ENCODE measurements around the gene MAP2K4. TPM values are rescaled to one million over a fixed set of nuclear protein-coding genes. Genes with fewer than 3 reads are reported as not detected.

The MAP2K4 gene
- total and polyA plus RNA-seq, 2 of the 13 experiments (the other 11 are each of a cell fraction or from before 2014, with no cell fraction given), result 21.5 to 35.6 TPM

- TF ChIP-seq, protein P1, sequence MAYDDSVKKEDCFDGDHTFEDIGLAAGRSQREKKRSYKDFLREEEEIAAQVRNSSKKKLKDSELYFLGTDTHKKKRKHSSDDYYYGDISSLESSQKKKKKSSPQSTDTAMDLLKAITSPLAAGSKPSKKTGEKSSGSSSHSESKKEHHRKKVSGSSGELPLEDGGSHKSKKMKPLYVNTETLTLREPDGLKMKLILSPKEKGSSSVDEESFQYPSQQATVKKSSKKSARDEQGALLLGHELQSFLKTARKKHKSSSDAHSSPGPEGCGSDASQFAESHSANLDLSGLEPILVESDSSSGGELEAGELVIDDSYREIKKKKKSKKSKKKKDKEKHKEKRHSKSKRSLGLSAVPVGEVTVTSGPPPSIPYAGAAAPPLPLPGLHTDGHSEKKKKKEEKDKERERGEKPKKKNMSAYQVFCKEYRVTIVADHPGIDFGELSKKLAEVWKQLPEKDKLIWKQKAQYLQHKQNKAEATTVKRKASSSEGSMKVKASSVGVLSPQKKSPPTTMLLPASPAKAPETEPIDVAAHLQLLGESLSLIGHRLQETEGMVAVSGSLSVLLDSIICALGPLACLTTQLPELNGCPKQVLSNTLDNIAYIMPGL (CRISPR knock-in tag; IDR thresholded peaks at IDR 0.05; ENCODE audit: borderline replicate concordance in 1 of 2, low read depth in 1 of 2), result peak in 1 of 2 experiments; percentile 49; a peak in 2 of 4 replicates
- 0 out of 2 replicates have a peak, but pooled peaks have one; percentile 36 for TF ChIP-seq ZNF3 (CRISPR knock-in tag; IDR thresholded peaks at IDR 0.05)
- TF ChIP-seq ZMYM4 (CRISPR knock-in tag; IDR thresholded peaks at IDR 0.05), result peak; percentile 23; the same call in 1 of the 2 replicates
- peak; percentile 98 for TF ChIP-seq SP4 (CRISPR knock-in tag; IDR thresholded peaks at IDR 0.05)
- no peak for TF ChIP-seq MAFK (conservative IDR thresholded peaks at IDR 0.05 in 1 of 2, IDR thresholded peaks at IDR 0.05 in 1 of 2; ENCODE audit: low read length in 2 of 2)
- no peak for TF ChIP-seq ZNF558 (CRISPR knock-in tag; IDR thresholded peaks at IDR 0.05; ENCODE audit: borderline replicate concordance)
- TF ChIP-seq CC2D1A (CRISPR knock-in tag; IDR thresholded peaks at IDR 0.05), result no peak
- TF ChIP-seq ATF2 (CRISPR knock-in tag; IDR thresholded peaks at IDR 0.05), result 0 out of 2 replicates have a peak, but pooled peaks have one; percentile 18
- TF ChIP-seq ZNF776 (CRISPR knock-in tag; IDR thresholded peaks at IDR 0.05), result 0 out of 2 replicates have a peak, but pooled peaks have one; percentile 46
- TF ChIP-seq HNRNPLL (IDR thresholded peaks at IDR 0.05; ENCODE audit: low read depth, low read length, poor library complexity, severe bottlenecking), result peak; percentile 57
- no peak for TF ChIP-seq ZNF260 (CRISPR knock-in tag; IDR thresholded peaks at IDR 0.05; ENCODE audit: borderline replicate concordance, low read depth)
- TF ChIP-seq REPIN1 (CRISPR knock-in tag; IDR thresholded peaks at IDR 0.05; ENCODE audit: borderline replicate concordance, low read depth), result 0 out of 2 replicates have a peak, but pooled peaks have one; percentile 33
- peak; percentile 64; the same call in 1 of the 2 replicates for TF ChIP-seq ERF (CRISPR knock-in tag; IDR thresholded peaks at IDR 0.05)
- TF ChIP-seq ZFX (CRISPR knock-in tag; IDR thresholded peaks at IDR 0.05; ENCODE audit: low read depth), result peak; percentile 89
- TF ChIP-seq HOMEZ (CRISPR knock-in tag; IDR thresholded peaks at IDR 0.05; ENCODE audit: low read depth), result 0 out of 2 replicates have a peak, but pooled peaks have one; percentile 36
- TF ChIP-seq GATAD2A (CRISPR knock-in tag; IDR thresholded peaks at IDR 0.05), result no peak
- peak; percentile 50 for TF ChIP-seq AGO2 (optimal IDR thresholded peaks at IDR 0.05; ENCODE audit: low read depth, low read length)
- TF ChIP-seq ZNF790 (CRISPR knock-in tag; IDR thresholded peaks at IDR 0.05; ENCODE audit: borderline replicate concordance), result peak; percentile 89; the same call in 1 of the 2 replicates
- TF ChIP-seq MEF2D (CRISPR knock-in tag; IDR thresholded peaks at IDR 0.05), result no peak
- TF ChIP-seq, protein P2, sequence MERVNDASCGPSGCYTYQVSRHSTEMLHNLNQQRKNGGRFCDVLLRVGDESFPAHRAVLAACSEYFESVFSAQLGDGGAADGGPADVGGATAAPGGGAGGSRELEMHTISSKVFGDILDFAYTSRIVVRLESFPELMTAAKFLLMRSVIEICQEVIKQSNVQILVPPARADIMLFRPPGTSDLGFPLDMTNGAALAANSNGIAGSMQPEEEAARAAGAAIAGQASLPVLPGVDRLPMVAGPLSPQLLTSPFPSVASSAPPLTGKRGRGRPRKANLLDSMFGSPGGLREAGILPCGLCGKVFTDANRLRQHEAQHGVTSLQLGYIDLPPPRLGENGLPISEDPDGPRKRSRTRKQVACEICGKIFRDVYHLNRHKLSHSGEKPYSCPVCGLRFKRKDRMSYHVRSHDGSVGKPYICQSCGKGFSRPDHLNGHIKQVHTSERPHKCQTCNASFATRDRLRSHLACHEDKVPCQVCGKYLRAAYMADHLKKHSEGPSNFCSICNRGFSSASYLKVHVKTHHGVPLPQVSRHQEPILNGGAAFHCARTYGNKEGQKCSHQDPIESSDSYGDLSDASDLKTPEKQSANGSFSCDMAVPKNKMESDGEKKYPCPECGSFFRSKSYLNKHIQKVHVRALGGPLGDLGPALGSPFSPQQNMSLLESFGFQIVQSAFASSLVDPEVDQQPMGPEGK (CRISPR knock-in tag; IDR thresholded peaks at IDR 0.05), result peak; percentile 69
- 0 out of 2 replicates have a peak, but pooled peaks have one; percentile 10 for TF ChIP-seq HDAC1 (CRISPR knock-in tag; IDR thresholded peaks at IDR 0.05)
These were observed at the start of gene MAP2K4 (continued) for GRCh38 chr17:12020642-12021622.
